Gastroesophageal sphincter (tissue), 3 donors: ENCODE data around the gene LGALS3BP.

Experiments used
- CTCF ChIP-seq, 4 experiments: fragments of 200-600 bp in 2 of 4; fragments of 450-650 bp in 2 of 4; sonication (generic) in 1 of 4; IDR thresholded peaks; one replicate each; pipeline ENCODE4 v1.5.1; 2017 to 2019; ENCODE audit warnings: antibody characterized with exemption in 4 of 4, mild to moderate bottlenecking in 2 of 4, moderate library complexity in 2 of 4
- EP300 ChIP-seq: sonication (generic); formaldehyde crosslinking; IDR thresholded peaks from one replicate; pipeline ENCODE4 v1.6.1; 2017; ENCODE audit warnings: antibody characterized with exemption, mild to moderate bottlenecking
- POLR2A ChIP-seq, 2 donors: fragments of 450-650 bp; IDR thresholded peaks; one replicate each; pipeline ENCODE4 v1.6.1; 2017; ENCODE audit warnings: antibody characterized with exemption in 2 of 2, mild to moderate bottlenecking in 2 of 2, moderate library complexity in 1 of 2
- POLR2AphosphoS5 ChIP-seq: sonication (generic); formaldehyde crosslinking; IDR thresholded peaks from one replicate; pipeline ENCODE4 v1.6.1; 2017; ENCODE audit warnings: antibody characterized with exemption

- TF ChIP-seq POLR2AphosphoS5 (no peak), CTCF (IDR thresholded peaks at IDR 0.05) (no peak), POLR2A (IDR thresholded peaks at IDR 0.05) (no peak), EP300 (no peak)
Observed at GRCh38 chr17:78976907-78977680, 2.6 kb downstream of the LGALS3BP start.
